ENCODE data around the gene SLC22A15. TPM values are rescaled to one million over a fixed set of nuclear protein-coding genes. Genes with fewer than 3 reads are reported as not detected.

Gene SLC22A15
- total RNA-seq, 1 experiment from 2014 or later: 0.16 TPM

DNA sequence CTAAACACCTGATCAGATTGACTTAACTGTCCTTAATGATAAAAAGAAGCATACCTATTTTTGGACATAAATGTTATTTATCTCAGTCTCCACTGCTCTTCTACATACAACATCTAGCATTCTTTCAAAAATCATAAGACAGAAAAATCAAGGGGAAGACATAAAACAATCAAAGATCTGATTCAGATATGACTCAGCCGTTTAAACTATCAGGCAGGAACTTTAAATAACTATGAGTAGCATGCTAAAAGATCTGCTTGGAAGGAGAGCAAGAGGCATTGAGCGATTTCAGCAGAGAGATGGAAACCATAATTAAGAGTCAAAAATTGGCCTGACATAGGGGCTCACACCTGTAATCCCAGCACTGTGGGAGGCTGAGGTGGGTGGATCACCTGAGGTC lies 27.2 kb upstream of the SLC22A15 start:
- H3K27me3 Mint-ChIP-seq (ENCODE audit: insufficient read depth, unreplicated experiment): peaks cover 9% of the 10 kb centered on the region
- Histone ChIP-seq H3K4me3 (ENCODE audit: low read depth, low read length) (no peak overlapping the region), H3K4me1 (no peaks in the 10 kb centered on the region), H3K27me3 (replicated peaks; ENCODE audit: control insufficient read depth, insufficient read depth, low read length) (no peaks in the 10 kb centered on the region), H3K9me3 (no peaks in the 10 kb centered on the region), H3K36me3 (ENCODE audit: control insufficient read depth, insufficient read depth, low read length) (no peaks in the 10 kb centered on the region)
- no peak overlapping the region for H3K4me3 Mint-ChIP-seq (ENCODE audit: unreplicated experiment)
- H3K36me3 Mint-ChIP-seq (ENCODE audit: insufficient read depth, unreplicated experiment): no peaks in the 10 kb centered on the region
- intact Hi-C loops (cut with micrococcal nuclease; ENCODE audit: unreplicated experiment): no loop called here
- no peaks in the 10 kb centered on the region for H3K4me1 Mint-ChIP-seq (ENCODE audit: low read depth, unreplicated experiment)
- ChIA-PET POLR2A (no interaction called here), CTCF (no interaction called here)
- H3K27ac Mint-ChIP-seq (ENCODE audit: unreplicated experiment): no peak overlapping the region
- no peaks in the 10 kb centered on the region for H3K9me3 Mint-ChIP-seq (ENCODE audit: unreplicated experiment)
- BruUV-seq (replicated peaks): no TSS peak
- TF ChIP-seq, protein P1, sequence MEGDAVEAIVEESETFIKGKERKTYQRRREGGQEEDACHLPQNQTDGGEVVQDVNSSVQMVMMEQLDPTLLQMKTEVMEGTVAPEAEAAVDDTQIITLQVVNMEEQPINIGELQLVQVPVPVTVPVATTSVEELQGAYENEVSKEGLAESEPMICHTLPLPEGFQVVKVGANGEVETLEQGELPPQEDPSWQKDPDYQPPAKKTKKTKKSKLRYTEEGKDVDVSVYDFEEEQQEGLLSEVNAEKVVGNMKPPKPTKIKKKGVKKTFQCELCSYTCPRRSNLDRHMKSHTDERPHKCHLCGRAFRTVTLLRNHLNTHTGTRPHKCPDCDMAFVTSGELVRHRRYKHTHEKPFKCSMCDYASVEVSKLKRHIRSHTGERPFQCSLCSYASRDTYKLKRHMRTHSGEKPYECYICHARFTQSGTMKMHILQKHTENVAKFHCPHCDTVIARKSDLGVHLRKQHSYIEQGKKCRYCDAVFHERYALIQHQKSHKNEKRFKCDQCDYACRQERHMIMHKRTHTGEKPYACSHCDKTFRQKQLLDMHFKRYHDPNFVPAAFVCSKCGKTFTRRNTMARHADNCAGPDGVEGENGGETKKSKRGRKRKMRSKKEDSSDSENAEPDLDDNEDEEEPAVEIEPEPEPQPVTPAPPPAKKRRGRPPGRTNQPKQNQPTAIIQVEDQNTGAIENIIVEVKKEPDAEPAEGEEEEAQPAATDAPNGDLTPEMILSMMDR (IDR thresholded peaks at IDR 0.05; ENCODE audit: insufficient read depth in 1 of 2, low read depth in 1 of 2, low read length in 1 of 2, severe bottlenecking in 1 of 2, unreplicated experiment in 1 of 2): no peak
- no peak for DNase-seq

DNA sequence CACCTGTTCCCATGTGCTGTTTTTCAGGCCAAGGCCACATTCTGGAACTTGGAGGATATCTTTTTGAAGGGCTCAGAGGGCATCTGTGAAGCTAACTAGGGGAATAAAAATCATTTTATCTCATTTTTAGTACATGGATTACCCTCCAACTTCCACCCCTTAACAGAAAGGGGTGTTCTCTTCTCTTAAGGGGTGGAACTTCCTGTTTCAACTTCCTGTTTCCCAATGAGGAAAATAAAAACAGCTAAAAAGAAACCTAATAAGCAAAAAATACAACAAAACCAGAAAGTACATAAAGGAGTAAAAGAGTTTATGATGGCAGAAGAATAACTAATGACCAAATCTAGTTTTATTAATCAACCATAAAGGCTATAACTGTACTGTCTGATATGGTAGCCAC lies 24.8 kb upstream of the SLC22A15 start:
- TF ChIP-seq, protein P1 (IDR thresholded peaks at IDR 0.05; ENCODE audit: insufficient read depth in 1 of 2, low read depth in 1 of 2, low read length in 1 of 2, severe bottlenecking in 1 of 2, unreplicated experiment in 1 of 2): no peak
- CTCF ChIA-PET: no interaction called here
- H3K4me3 Mint-ChIP-seq (ENCODE audit: unreplicated experiment): no peak overlapping the region
- Histone ChIP-seq H3K9me3 (no peaks in the 10 kb centered on the region), H3K4me1 (no peaks in the 10 kb centered on the region), H3K27me3 (replicated peaks; ENCODE audit: control insufficient read depth, insufficient read depth, low read length) (no peaks in the 10 kb centered on the region), H3K4me3 (ENCODE audit: low read depth, low read length) (no peak overlapping the region), H3K36me3 (ENCODE audit: control insufficient read depth, insufficient read depth, low read length) (no peaks in the 10 kb centered on the region)
- H3K9me3 Mint-ChIP-seq (ENCODE audit: unreplicated experiment): no peaks in the 10 kb centered on the region
- H3K36me3 Mint-ChIP-seq (ENCODE audit: insufficient read depth, unreplicated experiment): no peaks in the 10 kb centered on the region
- intact Hi-C loops (cut with micrococcal nuclease; ENCODE audit: unreplicated experiment): no loop called here
- H3K27ac Mint-ChIP-seq (ENCODE audit: unreplicated experiment): no peak overlapping the region
- no TSS peak for BruUV-seq (replicated peaks)
- no peaks in the 10 kb centered on the region for H3K4me1 Mint-ChIP-seq (ENCODE audit: low read depth, unreplicated experiment)
- peaks cover 10% of the 10 kb centered on the region for H3K27me3 Mint-ChIP-seq (ENCODE audit: insufficient read depth, unreplicated experiment)
- no peak for DNase-seq
- POLR2A ChIA-PET: no interaction called here

DNA sequence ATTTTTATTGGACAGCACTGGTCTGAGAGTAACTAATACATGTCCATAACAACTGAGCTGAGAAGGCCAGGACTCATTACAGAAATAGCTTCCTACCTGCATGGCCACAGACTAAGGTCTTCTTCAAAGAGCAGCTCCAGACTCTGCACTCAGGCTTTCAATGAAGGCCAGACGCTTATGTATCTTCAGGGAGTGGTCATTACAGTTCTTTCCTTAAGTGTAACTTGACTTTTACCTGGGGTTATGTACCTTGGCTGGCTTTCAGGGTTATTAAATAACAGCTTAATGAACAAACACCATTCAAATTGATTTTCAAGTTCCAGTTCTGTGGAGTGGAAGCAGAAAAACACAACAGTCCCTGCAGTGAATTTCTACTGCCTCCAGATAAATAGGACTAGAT lies 23.8 kb upstream of the SLC22A15 start:
- POLR2A ChIA-PET: no interaction called here
- no peaks in the 10 kb centered on the region for H3K4me1 Mint-ChIP-seq (ENCODE audit: low read depth, unreplicated experiment)

More for the DNA sequence above, 23.8 kb upstream of the SLC22A15 start:
- Histone ChIP-seq H3K4me3 (ENCODE audit: low read depth, low read length) (no peak overlapping the region), H3K4me1 (no peaks in the 10 kb centered on the region), H3K36me3 (ENCODE audit: control insufficient read depth, insufficient read depth, low read length) (no peaks in the 10 kb centered on the region), H3K27me3 (replicated peaks; ENCODE audit: control insufficient read depth, insufficient read depth, low read length) (no peaks in the 10 kb centered on the region), H3K9me3 (no peaks in the 10 kb centered on the region)
- Mint-ChIP-seq H3K27ac (ENCODE audit: unreplicated experiment) (no peak overlapping the region), H3K4me3 (ENCODE audit: unreplicated experiment) (no peak overlapping the region), H3K9me3 (ENCODE audit: unreplicated experiment) (no peaks in the 10 kb centered on the region), H3K27me3 (ENCODE audit: insufficient read depth, unreplicated experiment) (peaks cover 11% of the 10 kb centered on the region), H3K36me3 (ENCODE audit: insufficient read depth, unreplicated experiment) (no peaks in the 10 kb centered on the region)
- DNase-seq: no peak
- BruUV-seq (replicated peaks): no TSS peak
- TF ChIP-seq, protein P1 (IDR thresholded peaks at IDR 0.05; ENCODE audit: insufficient read depth in 1 of 2, low read depth in 1 of 2, low read length in 1 of 2, severe bottlenecking in 1 of 2, unreplicated experiment in 1 of 2): no peak
- intact Hi-C loops (cut with micrococcal nuclease; ENCODE audit: unreplicated experiment): no loop called here
- CTCF ChIA-PET: no interaction called here

Data from Caco-2 (cell line).